GM23248 (cell line): ENCODE data around the gene ARHGAP26. TPM values are rescaled to one million over a fixed set of nuclear protein-coding genes. Genes with fewer than 3 reads are reported as not detected.
A peak's percentile ranks its signal among the peaks of the same experiment; 100 is the strongest.

ENCODE experiments used
- DNase-seq: peaks from one replicate; pipeline ENCODE4 v3.0.0-alpha.2; 2015
- H2AFZ ChIP-seq: fragments of 200-600 bp; sonication (generic); 2 replicates; pipeline ENCODE4 v1.6.1; 2016; ENCODE audit warnings: antibody characterized with exemption
- H3F3A ChIP-seq: fragments of 200-600 bp; sonication (generic); 2 replicates; pipeline ENCODE4 v1.6.1; 2016; ENCODE audit warnings: mild to moderate bottlenecking, antibody characterized with exemption, mixed run types; ENCODE audit not compliant: insufficient read depth
- H3K27ac ChIP-seq: fragments of 200-600 bp; sonication (generic); 2 replicates; pipeline ENCODE4 v1.5.1; 2016; ENCODE audit warnings: mild to moderate bottlenecking
- H3K27me3 ChIP-seq: fragments of 200-600 bp; sonication (generic); replicated peaks from 2 replicates; pipeline ENCODE4 v1.6.1; 2016; ENCODE audit warnings: mild to moderate bottlenecking; ENCODE audit not compliant: insufficient read depth
- H3K36me3 ChIP-seq: fragments of 200-600 bp; sonication (generic); 2 replicates; pipeline ENCODE4 v1.6.1; 2016; ENCODE audit warnings: low read depth, mild to moderate bottlenecking
- H3K4me1 ChIP-seq: fragments of 200-600 bp; sonication (generic); 2 replicates; pipeline ENCODE4 v1.6.1; 2016; ENCODE audit warnings: mild to moderate bottlenecking; ENCODE audit not compliant: insufficient read depth
- H3K4me2 ChIP-seq: fragments of 200-600 bp; sonication (generic); one replicate; pipeline ENCODE4 v1.6.1; 2016; ENCODE audit warnings: mild to moderate bottlenecking; ENCODE audit not compliant: unreplicated experiment
- H3K4me3 ChIP-seq: fragments of 200-600 bp; sonication (generic); 2 replicates; pipeline ENCODE4 v1.5.1; 2016; ENCODE audit warnings: mild to moderate bottlenecking
- H3K79me2 ChIP-seq: fragments of 200-600 bp; sonication (generic); 2 replicates; pipeline ENCODE4 v1.6.1; 2016; ENCODE audit warnings: mild to moderate bottlenecking; ENCODE audit not compliant: insufficient read depth
- H3K9ac ChIP-seq: fragments of 200-600 bp; sonication (generic); 2 replicates; pipeline ENCODE4 v1.6.1; 2016; ENCODE audit warnings: mild to moderate bottlenecking
- H3K9me2 ChIP-seq: fragments of 200-600 bp; sonication (generic); 2 replicates; pipeline ENCODE4 v1.6.1; 2016; ENCODE audit warnings: mixed run types, mild to moderate bottlenecking, moderate library complexity; ENCODE audit not compliant: insufficient read depth
- H3K9me3 ChIP-seq: fragments of 200-600 bp; sonication (generic); one replicate; pipeline ENCODE4 v1.6.1; 2017; ENCODE audit warnings: low read depth
- H4K20me1 ChIP-seq: fragments of 200-600 bp; sonication (generic); 2 replicates; pipeline ENCODE4 v1.6.0; 2016; ENCODE audit not compliant: insufficient read depth
- EZH2 ChIP-seq: fragments of 200-600 bp; sonication (generic); IDR thresholded peaks from 2 replicates; pipeline ENCODE4 v1.6.1; 2018; ENCODE audit warnings: antibody characterized with exemption, mild to moderate bottlenecking; ENCODE audit not compliant: insufficient read depth, poor library complexity, severe bottlenecking
- EZH2phosphoT487 ChIP-seq: fragments of 200-600 bp; sonication (generic); IDR thresholded peaks from 2 replicates; pipeline ENCODE4 v1.6.1; 2018; ENCODE audit warnings: antibody characterized with exemption, moderate library complexity, mild to moderate bottlenecking, low read depth; ENCODE audit not compliant: insufficient read depth
- WGBS, 2 experiments: methylation state at CpG; one replicate each; pipeline ENCODE4 v1.1.6; 2015 to 2017; ENCODE audit warnings: low lambda C conversion rate in 2 of 2, low coverage in 1 of 2; ENCODE audit errors: missing lambda C conversion rate in 2 of 2; 5-methylcytosine and 5-hydroxymethylcytosine counted together
- in situ Hi-C: fragments of 300-500 bp; cut with MboI; formaldehyde crosslinking; loops from 2 replicates; pipeline ENCODE4 v1.15.0; 2020
- polyA plus RNA-seq: library from polyadenylated mRNA; unstranded; fragments of >200 nt; fragmentation: Nextera tagmentation; extraction: Ambion mirVana; gene quantifications from 2 replicates; pipeline ENCODE4 v1.2.1, GENCODE V29; 2016
- total RNA-seq: library from RNA; depleted of rRNA; stranded (reverse); fragments of >200 nt; shearing (Covaris generic); gene quantifications from 2 replicates; pipeline ENCODE4 v1.2.3, GENCODE V29; 2014

The ARHGAP26 gene
- total and polyA plus RNA-seq, 2 experiments from 2014 or later, result 1.6 to 1.7 TPM

DNA sequence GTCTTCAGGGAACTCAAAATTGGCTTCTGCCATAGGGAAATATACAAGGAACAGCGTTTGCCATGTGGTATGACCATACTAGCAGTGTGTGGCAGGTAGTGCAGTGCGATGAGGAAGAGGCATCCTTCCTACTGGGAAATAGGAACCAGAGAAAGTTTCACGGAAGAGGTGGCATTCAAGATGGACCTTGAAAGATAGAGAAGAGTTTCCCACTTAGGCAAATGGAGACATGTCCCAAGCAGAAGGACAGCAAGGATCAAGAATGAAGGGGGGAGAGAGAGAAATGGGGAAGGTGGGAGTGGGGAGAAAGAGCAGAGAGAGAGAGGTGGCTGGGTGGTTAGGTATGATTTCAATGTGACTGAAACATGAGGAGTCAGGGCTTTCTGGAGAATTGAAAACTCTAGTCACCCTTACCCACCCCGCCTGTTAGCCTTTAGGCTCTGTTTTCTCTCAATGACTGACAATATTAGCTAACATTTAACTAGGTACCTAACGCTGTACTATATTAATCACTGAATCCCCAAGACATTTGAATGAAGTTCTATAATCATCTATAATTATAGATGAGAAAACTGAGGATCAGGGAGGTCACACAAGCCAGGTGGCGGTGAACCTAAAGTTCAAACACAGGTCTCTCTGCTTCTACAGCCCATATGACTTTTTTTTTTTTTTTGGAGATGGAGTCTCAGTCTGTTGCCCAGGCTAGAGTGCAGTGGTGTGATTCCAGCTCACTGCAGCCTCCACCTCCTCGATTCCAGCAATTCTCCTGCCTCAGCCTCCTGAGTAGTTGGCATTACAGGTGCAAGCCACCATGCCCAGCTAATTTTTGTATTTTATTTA, 462.0 kb downstream of the ARHGAP26 start:
- Histone ChIP-seq H3K4me2 (no peak overlapping the region), H3K9me2 (no peaks in the 10 kb centered on the region), H3K4me1 (peaks cover 36% of the 10 kb centered on the region), H4K20me1 (no peaks in the 10 kb centered on the region), H3K79me2 (no peaks in the 10 kb centered on the region), H3K27ac (no peak overlapping the region), H2AFZ (no peak overlapping the region), H3F3A (peaks cover 16% of the 10 kb centered on the region; the same call in 1 of the 2 replicates), H3K9ac (no peak overlapping the region), H3K9me3 (no peaks in the 10 kb centered on the region), H3K27me3 (no peaks in the 10 kb centered on the region), H3K36me3 (no peaks in the 10 kb centered on the region), H3K4me3 (no peak overlapping the region)
- in situ Hi-C loops, result no loop called here
- DNase-seq, result no peak
- no peak for TF ChIP-seq EZH2phosphoT487
- TF ChIP-seq EZH2, result no peak
- WGBS, 2 experiments, result 94 to 98% methylated on average over 7 of the region's 7 CpGs

DNA sequence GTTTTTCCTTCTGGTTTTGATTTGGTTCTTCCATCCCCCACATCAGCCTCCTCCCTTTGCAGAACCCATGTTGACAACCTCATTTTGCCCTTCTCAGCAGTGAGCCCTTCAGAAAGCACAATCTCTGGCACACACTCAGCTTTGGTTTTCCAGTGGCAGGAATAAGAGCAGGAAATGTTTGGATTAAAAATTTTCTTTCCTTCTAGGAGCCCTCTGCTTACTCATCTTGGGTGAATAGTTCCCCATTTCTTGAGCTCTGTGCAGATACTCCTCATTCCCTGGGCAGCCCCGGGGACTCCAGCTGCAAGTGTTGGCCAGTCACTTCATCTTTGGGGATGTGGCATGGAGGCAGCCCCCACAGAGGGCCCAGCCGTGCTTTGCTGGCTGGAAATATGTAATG, 462.9 kb downstream of the ARHGAP26 start:
- H3K36me3 ChIP-seq, result no peaks in the 10 kb centered on the region
- H3K9ac ChIP-seq, result no peak overlapping the region
- peak; percentile 65 for DNase-seq
- H4K20me1 ChIP-seq, result no peaks in the 10 kb centered on the region
- H3K27ac ChIP-seq, result peak overlapping the region; percentile 27; the same call in 1 of the 2 replicates
- no peaks in the 10 kb centered on the region for H3K9me2 ChIP-seq
- WGBS, 2 experiments, result 16 to 18% methylated on average over 2 of the region's 2 CpGs
- H3K4me2 ChIP-seq, result peak overlapping the region; percentile 41
- in situ Hi-C loops, result no loop called here
- no peaks in the 10 kb centered on the region for H3K79me2 ChIP-seq
- H2AFZ ChIP-seq, result no peak overlapping the region
- H3K4me1 ChIP-seq, result peaks cover 36% of the 10 kb centered on the region
- no peak for TF ChIP-seq EZH2phosphoT487
- TF ChIP-seq EZH2, result no peak
- peaks cover 16% of the 10 kb centered on the region; the same call in 1 of the 2 replicates for H3F3A ChIP-seq
- H3K4me3 ChIP-seq, result no peak overlapping the region
- no peaks in the 10 kb centered on the region for H3K27me3 ChIP-seq
- H3K9me3 ChIP-seq, result no peaks in the 10 kb centered on the region

DNA sequence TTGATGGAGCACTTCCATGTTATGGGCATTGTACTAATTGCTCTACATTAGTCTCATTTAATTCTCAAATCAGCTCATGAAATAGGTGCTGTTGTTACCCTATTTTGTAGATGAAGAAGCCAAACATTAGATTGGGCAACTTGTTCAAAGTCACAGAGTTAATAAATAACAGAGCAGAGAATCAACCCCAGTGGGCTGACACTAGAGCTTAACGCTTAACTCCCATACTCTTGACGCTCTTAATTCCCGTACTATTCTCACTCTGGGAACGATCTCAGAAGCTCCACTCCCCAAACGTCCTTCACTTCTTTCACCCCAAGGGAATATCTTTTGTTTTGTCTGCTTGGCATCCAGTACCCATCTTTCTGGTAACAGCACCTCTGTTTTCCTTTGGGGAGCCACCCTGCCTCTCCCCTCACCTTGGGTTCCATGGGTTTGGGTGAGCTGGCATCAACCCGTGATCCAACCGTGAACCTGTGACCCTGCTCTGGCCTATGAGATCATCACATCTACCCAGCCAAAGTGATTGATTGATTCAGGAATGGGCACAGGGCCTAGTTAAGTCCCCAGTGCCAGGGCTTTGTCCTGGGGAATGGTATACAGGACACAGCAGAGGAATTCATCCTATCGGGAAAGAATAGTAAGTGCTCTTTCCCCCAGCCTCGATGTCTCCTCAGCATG, 464.1 kb downstream of the ARHGAP26 start:
- no peaks in the 10 kb centered on the region for H3K9me2 ChIP-seq
- in situ Hi-C loops, result no loop called here
- no peak overlapping the region for H3K4me2 ChIP-seq
- H3K4me1 ChIP-seq, result peaks cover 34% of the 10 kb centered on the region
- no peak overlapping the region for H2AFZ ChIP-seq
- no peak for DNase-seq
- no peaks in the 10 kb centered on the region for H3K9me3 ChIP-seq
- no peak overlapping the region for H3K4me3 ChIP-seq
- no peak overlapping the region for H3K9ac ChIP-seq
- WGBS, 2 experiments, result 84 to 86% methylated on average over 9 of the region's 9 CpGs
- no peaks in the 10 kb centered on the region for H3K36me3 ChIP-seq
- no peaks in the 10 kb centered on the region for H3K79me2 ChIP-seq
- H4K20me1 ChIP-seq, result no peaks in the 10 kb centered on the region
- no peak for TF ChIP-seq EZH2phosphoT487
- no peak for TF ChIP-seq EZH2
- H3K27me3 ChIP-seq, result no peaks in the 10 kb centered on the region
- H3F3A ChIP-seq, result peaks cover 16% of the 10 kb centered on the region; the same call in 1 of the 2 replicates
- no peak overlapping the region for H3K27ac ChIP-seq

DNA sequence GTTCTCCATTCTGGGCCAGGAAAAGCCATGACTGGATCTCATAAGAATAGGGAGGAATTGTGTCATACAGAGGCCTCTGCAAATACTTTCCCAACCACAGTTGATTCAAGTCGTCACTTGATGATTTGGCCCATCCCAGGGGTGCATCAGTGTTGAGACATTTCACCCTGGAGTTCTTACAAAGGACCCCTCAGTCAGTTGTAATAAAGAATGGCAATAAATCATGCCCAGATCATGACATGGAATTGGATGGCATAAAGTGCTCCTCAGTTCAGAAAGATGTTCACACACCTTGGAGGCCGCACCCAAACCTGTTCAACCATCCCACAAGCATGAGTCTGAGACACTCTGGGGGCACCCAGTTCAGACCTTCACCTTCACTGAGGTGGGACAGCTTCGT, 465.2 kb downstream of the ARHGAP26 start:
- Histone ChIP-seq H3K4me3 (no peak overlapping the region), H3K9me2 (no peaks in the 10 kb centered on the region), H3K9ac (0 out of 2 replicates have a peak overlapping the region, but pooled peaks have one; percentile 27), H3K4me1 (peaks cover 23% of the 10 kb centered on the region), H3K27me3 (no peaks in the 10 kb centered on the region), H3F3A (peaks cover 9% of the 10 kb centered on the region; the same call in 1 of the 2 replicates), H2AFZ (peak overlapping the region; percentile 61), H3K9me3 (no peaks in the 10 kb centered on the region), H3K36me3 (no peaks in the 10 kb centered on the region), H3K27ac (peak overlapping the region; percentile 78), H3K4me2 (peak overlapping the region; percentile 40), H4K20me1 (no peaks in the 10 kb centered on the region), H3K79me2 (no peaks in the 10 kb centered on the region)
- TF ChIP-seq EZH2phosphoT487, result 0 out of 2 replicates have a peak, but pooled peaks have one; percentile 50
- no peak for TF ChIP-seq EZH2
- in situ Hi-C loops, result no loop called here
- 42 to 54% methylated on average over 3 of the region's 3 CpGs for WGBS, 2 experiments
- peak; percentile 96 for DNase-seq
